COLO829 (cell line): Measurements from ENCODE around the gene DFFA.
A peak's percentile ranks its signal among the peaks of the same experiment; 100 is the strongest.

Source experiments
- DNase-seq: peaks from one replicate; pipeline ENCODE4 v3.0.0; 2012; ENCODE audit warnings: low spot score

The DFFA gene, protein sequence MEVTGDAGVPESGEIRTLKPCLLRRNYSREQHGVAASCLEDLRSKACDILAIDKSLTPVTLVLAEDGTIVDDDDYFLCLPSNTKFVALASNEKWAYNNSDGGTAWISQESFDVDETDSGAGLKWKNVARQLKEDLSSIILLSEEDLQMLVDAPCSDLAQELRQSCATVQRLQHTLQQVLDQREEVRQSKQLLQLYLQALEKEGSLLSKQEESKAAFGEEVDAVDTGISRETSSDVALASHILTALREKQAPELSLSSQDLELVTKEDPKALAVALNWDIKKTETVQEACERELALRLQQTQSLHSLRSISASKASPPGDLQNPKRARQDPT

DNA sequence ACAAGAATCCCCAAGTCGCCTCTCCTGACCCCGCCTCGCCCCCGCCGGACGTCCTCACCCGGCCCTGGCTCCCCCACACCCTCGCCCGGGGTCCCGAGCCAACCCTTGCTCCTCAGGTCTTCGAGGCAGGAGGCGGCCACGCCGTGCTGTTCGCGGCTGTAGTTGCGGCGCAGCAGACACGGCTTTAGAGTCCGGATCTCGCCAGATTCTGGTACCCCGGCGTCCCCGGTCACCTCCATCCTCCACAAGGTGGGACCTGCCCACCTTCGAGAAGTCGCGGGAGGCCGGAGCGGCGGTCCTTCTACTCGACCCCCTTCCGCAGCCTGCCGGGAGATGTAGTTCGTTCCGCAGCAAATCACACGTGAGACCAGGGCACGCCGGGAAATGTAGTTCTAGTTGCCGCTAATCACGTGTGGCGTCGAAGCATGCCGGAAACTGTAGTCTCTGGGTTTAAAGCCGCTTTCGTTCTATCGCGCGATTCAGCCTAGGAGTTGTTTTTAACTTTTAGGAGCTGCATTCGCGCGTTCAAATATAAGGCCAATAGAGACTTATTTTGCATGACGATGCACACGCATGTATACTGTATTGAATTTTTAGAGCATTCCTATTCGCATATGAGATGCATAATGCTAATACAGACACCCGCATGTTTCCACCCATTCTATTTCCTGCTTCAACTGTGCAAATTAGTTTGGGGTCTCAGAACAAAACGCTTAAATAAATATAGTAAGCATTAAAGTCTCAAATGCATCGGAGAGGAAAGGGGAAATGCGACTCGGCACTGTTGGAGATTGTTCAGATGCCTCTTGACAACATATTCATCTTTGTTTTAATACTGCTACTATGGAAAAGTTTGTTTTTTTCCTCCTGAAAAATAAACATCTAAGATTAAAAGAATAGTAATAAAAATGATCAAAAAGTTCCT, at the start of gene DFFA:
Gene DFFA (minus strand): TSS at position 310 of the 925 bp plus-strand sequence. CDS start 71 bp downstream, at position 239.
- DNase-seq, result peak; percentile 94

DNA sequence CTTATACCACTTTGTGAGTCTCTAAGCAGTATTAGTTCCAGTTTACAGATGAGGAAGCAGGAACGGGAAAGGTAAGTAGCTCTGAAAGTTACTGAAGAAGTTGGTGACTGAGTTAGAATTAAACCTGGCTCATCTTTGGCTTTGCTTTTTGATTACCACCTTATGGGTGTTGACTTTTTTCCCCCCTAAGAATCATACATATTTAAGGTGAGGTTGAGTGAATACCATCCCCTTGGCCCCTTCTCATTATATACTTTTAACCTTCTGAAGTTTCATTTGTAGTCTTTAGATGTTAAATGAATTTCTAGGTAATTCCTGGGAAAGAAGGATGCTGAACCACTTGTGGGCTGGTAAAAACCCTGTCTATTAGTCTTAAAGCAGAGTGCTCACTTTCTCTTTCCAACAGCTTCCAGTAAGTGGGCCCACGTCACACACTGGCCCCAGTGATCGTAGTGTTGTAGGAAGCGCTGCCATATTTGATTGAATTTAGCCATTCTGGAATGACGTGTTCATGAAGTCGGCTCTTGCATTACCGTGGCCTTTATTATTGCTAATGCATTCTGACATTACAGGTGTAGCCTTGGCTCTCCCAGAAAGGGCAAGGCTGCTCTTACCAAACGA, 49.3 kb upstream of the DFFA start:
- DNase-seq, result no peak

DNA sequence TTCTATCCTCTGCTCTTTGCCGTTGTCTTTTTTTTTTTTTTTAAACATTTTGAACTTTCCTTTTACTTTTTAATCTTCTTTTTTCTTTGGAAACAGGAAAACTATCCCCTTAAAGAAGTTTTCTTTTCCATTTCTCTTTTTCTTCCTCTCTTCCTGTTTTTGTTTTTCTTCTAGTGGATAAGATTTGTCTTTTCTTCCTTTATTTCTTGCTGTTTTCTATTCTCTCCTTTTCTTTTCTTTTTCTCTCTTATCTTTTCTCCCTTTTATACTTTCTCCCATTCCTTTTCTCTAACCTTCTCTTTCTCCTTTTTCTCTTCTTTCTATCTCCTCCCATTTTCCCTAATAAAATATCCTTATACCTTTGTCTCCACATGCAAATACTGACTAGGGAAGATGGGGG, 48.6 kb upstream of the DFFA start:
- DNase-seq, result no peak

DNA sequence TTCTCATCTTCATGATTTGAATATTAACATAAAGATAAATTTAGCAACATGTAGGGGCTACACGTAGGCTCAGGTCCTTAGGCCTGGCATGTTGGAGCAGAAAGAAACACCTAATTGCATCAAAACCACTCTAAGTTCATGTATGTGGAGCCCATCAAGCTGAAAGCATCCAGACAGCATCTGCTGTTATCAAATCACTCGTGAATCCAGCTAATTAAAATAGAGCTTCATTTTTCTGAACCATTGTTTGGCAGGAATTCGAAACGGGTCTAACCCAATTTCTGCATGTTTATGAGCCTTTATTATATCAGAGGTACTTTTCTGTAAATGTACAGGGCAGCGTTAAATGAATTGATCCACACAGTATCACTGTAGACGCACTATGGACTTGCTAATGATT, 48.2 kb upstream of the DFFA start:
- no peak for DNase-seq

DNA sequence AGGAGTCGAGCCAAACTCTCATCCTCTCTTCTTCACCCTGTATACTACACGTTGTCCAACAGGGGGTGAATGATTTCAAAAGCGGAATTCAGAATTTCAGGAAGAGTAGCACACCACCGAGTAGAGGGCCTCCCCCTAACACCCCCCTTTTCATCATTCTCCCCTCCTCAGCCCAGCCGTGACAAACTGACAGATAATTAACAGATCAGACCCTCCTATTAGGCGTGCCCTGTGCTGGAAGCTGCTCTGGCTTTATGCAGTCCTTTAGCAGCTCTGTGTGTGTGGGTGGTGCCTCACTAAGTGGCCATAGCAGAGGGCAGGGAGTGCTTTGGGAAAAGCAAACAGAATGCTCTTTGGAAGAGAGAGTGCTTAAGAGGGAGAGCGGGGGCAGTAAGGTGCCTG, 46.7 kb upstream of the DFFA start:
- no peak for DNase-seq

DNA sequence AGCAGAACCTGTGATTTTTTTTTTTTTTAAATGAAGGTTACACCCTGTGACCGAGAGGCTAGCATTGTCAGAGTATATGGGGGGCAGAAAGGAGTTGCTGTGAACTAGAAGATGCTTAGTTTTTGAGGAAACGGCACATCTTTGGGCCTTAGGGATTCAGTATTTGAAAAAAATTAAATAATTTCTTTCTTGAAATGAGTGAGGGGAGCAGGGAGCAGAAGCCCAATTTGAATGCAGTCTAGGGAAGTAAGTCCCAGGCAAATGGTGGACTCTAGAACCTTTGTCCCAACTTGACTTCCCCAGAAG, 45.3 kb upstream of the DFFA start:
- no peak for DNase-seq

DNA sequence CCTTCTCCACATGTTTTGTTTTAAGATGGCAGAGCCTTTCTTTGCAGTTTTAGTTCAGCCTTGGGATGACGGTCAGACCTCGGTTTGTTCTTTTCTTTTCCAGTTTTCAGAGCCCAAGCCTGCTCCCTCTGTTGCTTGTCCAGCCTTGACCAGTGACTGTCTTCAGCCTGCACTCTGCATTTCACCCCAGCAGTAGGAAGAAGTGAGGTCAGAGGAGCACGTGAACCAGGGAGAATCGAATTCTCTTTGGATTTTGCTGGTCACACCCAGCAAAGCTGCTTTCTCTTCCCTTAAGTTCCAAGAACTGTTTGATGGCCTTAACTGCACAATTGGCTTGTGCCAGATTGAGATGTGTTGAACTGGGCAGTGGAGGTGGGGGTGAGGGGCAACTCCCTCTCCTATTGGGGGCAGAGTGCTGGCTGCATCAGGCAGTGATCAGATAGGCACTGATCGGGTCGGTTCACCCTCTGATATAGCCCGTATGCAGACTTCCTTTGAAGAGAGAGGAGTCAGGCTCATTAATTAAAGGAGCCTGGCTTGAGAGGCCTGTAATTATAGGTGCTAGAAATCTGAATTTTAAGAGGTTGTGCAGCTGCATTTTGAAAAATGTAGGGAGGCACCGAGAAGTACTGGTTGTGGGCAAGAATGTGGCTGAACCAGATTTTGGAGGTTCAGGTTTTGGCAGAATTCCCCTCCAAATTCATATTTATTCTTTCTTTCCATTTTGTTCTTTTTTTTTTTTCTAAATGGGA, 44.8 kb upstream of the DFFA start:
- DNase-seq, result no peak

DNA sequence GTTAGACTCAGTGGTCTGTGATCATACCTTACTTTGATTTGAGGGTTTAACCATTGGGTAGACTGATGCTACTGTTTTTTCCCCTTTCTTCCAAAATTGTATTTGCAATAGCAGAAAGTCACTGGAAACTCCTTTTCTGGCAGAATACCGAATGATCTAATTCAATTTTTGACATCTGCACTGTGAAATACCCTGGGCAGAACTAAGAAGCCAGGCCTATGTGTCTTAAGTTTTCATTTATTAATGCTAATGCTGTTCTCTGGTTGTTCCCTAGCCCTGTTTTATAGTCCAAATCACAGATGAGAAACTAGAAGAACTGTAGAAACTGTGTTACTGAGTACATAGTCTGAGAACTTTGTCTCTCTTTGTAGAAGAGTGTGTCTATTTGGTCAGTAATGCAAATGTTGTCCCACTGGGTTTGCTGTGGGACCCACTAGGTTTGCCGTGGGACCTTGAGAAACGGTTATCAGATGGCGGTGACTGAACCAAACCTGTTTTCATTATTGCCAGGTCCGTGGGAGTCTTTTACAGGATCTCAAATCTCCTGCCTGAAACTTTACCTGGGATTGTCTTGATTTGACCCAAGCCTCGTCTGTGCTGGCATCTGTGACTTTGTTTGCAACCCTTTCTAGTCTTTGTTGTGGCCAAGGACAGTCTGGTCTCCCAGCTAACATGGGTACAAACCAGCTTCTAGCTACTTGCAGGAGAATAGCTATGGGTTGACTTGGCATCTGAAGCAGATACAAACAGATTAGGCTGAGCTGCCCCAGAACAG, 43.8 kb upstream of the DFFA start:
- no peak for DNase-seq

DNA sequence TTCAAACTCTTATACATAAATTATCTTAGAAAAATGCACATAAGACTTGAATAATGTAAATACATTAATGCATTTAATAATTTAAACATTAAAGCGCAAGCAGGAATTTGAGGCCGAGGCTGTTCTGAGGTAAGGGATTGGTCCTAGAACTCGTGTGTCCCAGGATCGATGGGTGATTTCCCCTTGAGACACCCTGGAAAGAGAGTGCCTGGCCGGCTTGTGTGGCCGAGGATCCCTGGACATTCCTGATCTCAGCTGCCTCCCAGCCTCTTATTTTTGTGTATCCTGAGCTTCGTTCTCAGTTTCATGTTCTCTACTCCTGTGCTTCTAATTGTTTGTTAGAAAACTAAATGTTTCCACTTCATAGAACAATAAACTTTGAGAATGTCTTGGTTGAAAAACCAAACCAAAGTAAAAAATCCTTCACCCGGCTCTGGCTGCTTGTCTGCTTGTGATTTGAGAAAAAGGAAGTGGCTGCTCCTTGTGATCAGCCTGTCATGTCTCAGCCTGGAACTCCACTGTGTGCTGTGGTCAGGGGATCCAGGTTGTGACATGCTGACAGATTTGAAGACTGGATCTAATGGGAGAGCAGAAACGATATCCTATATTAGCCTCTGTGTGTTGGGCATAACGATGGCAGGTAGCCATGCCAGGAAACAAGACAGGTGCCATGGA, 43.1 kb upstream of the DFFA start:
- DNase-seq, result no peak

DNA sequence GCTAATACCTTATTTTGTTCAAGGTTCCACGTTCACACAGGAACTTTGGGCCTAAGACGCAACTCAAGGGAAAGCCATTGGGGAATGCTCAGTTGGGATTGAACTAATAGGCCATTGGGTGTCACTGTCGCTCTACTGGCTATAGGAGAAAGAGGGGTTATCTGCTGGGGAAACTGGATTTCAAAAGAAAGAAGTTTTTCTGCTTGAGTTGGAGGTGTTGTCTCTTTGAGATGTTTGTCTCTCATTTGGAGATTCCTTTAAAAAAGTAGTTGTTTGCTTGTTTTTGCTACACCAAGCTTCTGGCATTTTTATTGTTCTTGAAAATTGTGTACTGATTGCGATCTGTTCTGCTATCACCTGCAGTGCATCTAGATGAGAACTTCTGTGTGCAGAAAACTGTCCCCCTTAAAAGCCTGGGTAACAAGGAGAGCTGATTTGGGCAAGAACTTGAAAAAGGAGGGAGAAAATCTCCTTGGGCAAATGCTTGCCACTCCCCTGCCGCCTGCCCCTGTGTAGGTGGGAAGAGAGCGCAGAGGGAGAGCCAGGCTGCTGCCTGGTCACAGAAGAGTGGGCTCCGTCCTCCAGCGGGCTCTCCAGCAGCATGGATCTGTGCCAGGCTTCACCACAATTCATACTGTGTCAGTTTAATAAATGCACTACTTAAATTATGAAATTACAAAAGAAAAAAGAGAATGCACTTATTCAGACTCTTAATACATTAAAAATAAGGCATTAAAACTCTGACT, 42.3 kb upstream of the DFFA start:
- no peak for DNase-seq

DNA sequence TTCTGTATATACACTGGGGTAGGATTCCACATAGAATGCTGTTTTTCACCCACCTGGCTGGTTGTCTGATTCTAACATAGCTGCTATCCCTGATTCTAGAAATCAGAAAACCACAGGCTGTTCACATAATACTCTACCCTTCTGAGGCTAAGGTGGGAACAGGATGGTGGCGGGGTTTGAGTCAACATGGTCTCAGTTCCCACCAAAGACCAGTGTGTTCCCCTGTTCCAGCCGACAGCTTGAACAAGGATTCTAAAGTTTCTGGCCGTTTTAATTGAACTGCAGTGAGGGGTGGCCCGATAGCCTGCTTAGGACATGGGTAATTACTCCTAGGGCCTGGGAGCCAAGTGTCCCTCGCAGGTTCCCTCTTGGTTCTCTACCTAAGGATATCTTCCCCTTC, 40.9 kb upstream of the DFFA start:
- no peak for DNase-seq

DNA sequence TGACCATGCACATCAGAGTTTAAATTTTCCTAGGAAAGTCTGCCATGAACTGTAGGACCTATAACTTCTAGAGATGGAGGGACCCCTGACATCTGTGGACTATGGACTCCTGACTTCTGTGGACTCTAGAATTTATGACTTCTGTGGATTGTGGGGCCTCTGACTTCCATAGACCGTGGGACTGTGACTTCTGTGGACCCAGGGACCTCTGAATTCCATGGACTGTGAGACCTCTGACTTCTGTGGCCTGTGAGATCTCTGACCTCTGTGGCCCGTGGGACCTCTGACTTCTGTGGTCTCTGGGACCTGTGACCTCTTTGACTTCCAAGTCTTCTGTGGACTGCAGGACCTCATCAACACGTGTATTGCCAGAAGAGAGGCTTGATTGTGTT, 39.2 kb upstream of the DFFA start:
- DNase-seq, result no peak

DNA sequence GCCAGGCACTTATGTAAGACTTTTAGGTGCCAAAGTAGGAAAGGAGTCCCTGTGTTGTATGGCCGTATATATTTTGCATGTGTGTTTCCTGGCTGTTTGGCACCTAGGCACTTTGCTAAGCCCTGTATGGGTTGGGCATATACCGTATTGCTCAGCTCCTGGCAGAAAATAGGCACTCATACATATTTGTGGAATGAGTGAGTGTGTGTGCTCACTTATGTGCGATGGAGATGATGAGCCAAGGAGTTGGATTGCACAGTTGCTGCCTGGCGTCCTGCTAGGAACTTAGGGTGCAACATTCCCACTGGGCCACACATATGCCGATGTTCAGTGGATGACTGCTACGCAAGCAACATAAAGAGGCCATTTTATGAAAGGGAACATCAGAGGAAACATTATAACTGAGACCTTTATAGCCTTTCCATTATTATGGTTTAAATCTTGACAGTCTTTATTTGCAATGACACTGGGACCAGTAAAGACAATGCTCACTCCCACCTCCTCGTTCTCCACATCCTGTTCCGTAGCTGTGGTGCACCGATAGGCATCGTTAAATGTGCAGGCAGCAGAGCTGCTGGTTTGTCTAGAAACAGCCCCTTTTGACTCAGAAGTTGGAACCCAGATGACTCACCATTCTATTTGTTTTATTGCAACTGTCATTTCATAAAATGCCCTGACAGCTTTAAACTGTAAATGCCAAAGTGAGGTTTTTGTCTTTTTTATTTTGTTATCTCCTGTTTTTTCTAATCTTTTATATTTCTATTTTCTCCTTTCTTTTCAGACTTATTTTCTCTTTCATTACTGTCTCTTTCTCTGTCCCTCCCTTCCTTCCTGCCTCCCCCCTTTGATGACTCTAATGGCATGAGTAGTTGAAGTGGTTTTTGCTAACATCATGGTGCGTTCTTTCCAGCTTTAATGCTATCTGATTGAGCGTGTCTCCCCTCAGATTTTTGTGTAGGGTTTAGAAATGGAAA, 38.5 kb upstream of the DFFA start:
- DNase-seq, result peak; percentile 71

DNA sequence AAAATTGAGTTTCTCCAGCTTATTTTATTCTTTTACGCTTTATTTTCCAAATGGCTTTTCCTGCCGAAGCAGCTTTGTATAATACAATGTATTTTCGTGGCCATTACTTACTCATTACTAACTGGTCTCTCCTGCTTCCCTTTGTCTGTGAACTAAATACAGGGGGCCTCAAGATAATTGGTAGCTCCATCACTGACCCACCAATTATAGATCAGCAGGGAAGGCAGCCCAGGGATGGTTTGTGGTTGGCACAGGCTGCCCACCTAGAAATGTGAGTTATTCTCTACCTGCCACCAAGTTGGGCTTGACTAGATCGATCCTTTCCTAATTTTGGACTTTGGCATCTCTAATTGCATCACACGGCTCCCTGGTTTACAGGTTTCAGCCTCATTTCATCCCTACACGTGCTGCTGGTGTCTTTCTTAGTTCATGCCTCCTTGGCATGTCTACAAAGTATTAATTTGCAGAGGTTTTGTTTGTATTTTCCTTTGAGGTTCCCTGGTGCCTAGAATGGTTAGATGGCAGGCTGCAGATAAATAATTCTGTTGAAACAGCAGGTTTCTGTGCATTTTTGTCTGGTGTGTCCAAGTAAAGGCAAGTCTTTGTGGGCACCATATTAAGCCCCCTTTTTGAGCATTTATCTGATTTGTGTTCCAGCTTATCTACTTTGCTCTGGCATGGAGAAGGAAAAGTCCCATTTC, 37.6 kb upstream of the DFFA start:
- DNase-seq, result no peak

DNA sequence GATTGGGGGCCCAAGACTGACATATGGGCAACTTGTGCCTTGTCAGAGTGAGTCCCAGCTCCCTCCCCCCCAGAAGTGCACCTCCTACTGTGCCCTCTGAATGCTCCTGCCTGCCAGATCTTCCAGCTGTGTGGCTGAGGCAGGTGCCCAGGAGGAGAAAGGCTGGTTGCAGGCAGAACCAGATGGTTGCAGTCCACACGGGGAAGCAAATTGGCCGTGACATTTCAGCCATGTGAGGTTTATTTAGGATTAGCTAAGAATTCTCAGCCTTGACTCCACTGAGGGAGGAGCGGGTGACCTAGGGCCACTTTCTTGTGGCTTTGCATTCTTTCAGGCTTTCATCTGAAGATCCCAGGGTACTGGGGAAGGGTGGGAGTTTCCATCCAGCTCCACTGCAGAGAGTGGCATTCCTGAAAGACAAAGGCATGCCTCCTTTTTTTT, 36.2 kb upstream of the DFFA start:
- no peak for DNase-seq

DNA sequence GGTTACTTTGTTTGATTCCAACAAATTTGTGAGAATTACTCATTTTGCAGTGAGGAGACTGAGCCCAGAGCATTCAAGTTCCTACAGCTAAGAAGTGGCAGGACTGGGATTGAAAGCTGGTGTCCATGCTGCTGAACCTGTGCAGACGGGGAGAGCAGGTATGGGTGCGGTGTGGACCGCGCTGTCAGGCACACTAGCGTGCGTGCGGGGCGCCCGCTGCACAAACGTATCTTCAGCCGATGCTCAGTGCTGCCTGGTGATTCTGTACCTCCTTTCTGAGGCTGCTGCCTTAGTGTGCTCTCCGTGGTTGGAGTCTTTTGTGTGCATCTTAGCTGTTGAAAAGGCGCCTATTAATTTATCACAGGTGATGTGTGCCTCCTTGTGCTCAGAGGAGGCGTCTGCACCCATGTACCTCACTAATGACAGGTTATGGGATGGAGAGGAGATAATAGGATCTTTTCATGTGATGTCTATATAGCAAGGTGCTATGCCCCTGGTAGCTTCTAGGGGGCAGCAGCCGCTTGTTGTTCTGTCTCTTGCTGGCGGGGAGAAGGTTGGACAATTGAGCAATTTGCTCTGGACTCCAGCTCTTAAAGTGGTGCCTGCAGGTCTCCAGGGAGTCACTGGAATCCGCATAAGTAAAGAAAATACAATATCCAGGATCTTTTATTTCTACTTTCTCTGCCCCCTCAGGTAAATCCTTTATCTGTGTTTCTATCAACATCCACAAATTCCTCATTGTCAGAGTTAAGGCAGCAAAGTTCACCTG, 35.0 kb upstream of the DFFA start:
- DNase-seq, result peak; percentile 80

DNA sequence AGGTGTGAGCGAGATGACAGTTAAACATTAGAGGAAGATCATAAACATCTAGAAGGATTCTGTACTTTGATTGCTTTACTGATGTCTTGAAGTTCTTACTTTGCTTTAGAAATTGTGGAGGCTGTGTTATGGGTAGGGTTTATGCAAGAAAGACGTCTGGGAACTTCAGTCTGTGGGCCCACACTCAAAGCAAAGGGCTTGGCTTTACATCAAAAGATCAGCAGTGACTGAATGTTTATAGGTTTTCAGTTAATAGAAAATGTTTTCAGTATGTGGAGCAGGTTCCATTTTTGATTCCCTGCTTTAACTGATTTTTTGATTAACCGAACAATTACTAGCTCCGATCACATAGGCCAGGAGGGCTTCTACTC, 34.3 kb upstream of the DFFA start:
- DNase-seq, result no peak
